Activated naive CD8-positive, alpha-beta T cell (primary cell): Measurements from ENCODE around the gene LDB2.

Experiments
- H3K27ac Mint-ChIP-seq: one replicate; pipeline ENCODE4 v1.8.0; 2021; ENCODE audit warnings: mixed read lengths
- H3K27me3 Mint-ChIP-seq: one replicate; pipeline ENCODE4 v1.8.0; 2021; ENCODE audit warnings: mixed read lengths
- H3K36me3 Mint-ChIP-seq: one replicate; pipeline ENCODE4 v1.8.0; 2021; ENCODE audit warnings: mixed read lengths
- H3K4me1 Mint-ChIP-seq: one replicate; pipeline ENCODE4 v1.8.0; 2021; ENCODE audit warnings: low read depth, mixed read lengths
- H3K4me3 Mint-ChIP-seq: one replicate; pipeline ENCODE4 v1.8.0; 2021; ENCODE audit warnings: mild to moderate bottlenecking, mixed read lengths
- H3K9me3 Mint-ChIP-seq: one replicate; pipeline ENCODE4 v1.8.0; 2021; ENCODE audit warnings: low read depth, mixed read lengths

Gene LDB2

DNA sequence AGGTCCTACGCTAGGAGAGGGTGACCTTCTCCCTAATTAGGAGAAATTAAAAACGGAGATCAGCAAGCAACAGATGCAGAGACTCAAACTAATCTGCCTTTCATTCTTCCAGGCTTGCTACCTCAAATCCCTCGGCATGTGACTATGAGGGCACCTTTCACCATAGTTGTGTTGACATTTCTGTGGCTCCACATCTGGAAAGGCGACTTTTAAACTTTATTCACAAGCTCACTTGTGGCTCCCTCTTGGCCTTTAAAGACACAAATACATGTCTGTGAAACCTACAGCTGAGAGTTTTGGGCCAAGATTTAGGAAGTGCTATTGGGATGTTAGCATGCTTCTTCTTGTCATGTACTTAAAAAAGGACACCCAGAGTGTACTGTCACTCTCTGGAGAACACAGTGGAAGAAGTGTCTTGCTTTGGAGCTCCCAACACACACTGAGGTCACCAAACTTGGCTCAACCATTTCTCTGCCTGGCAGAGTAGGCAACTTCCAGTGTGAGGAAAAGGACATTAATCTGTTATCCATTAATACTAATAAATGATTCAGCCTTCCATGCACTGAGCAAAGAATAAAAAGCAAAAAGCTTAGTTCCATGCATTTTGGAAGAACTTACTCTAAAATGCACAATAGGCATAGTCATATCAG lies 60.1 kb downstream of the LDB2 start:
- H3K4me3 Mint-ChIP-seq = no peak overlapping the region
- H3K27me3 Mint-ChIP-seq = peaks cover 4% of the 10 kb centered on the region
- H3K36me3 Mint-ChIP-seq = no peaks in the 10 kb centered on the region
- no peaks in the 10 kb centered on the region for H3K9me3 Mint-ChIP-seq
- H3K27ac Mint-ChIP-seq = no peak overlapping the region
- H3K4me1 Mint-ChIP-seq = no peaks in the 10 kb centered on the region

- H3K9me3 Mint-ChIP-seq = no peaks in the 10 kb centered on the region
- peaks cover 4% of the 10 kb centered on the region for H3K27me3 Mint-ChIP-seq
- H3K4me3 Mint-ChIP-seq = no peak overlapping the region
- H3K27ac Mint-ChIP-seq = no peak overlapping the region
- no peaks in the 10 kb centered on the region for H3K4me1 Mint-ChIP-seq
- no peaks in the 10 kb centered on the region for H3K36me3 Mint-ChIP-seq
Measured at GRCh38 chr4:16837475-16837874, 61.0 kb downstream of the LDB2 start.

- Mint-ChIP-seq H3K4me1 (no peaks in the 10 kb centered on the region), H3K27me3 (peaks cover 4% of the 10 kb centered on the region), H3K9me3 (no peaks in the 10 kb centered on the region), H3K27ac (no peak overlapping the region), H3K4me3 (no peak overlapping the region), H3K36me3 (no peaks in the 10 kb centered on the region)
Measured at GRCh38 chr4:16836324-16836723, 62.1 kb downstream of the LDB2 start.

- no peaks in the 10 kb centered on the region for H3K36me3 Mint-ChIP-seq
- peaks cover 4% of the 10 kb centered on the region for H3K27me3 Mint-ChIP-seq
- no peak overlapping the region for H3K27ac Mint-ChIP-seq
- H3K4me1 Mint-ChIP-seq = no peaks in the 10 kb centered on the region
- H3K4me3 Mint-ChIP-seq = no peak overlapping the region
- no peaks in the 10 kb centered on the region for H3K9me3 Mint-ChIP-seq
Measured at GRCh38 chr4:16835597-16836247, 62.7 kb downstream of the LDB2 start.

DNA sequence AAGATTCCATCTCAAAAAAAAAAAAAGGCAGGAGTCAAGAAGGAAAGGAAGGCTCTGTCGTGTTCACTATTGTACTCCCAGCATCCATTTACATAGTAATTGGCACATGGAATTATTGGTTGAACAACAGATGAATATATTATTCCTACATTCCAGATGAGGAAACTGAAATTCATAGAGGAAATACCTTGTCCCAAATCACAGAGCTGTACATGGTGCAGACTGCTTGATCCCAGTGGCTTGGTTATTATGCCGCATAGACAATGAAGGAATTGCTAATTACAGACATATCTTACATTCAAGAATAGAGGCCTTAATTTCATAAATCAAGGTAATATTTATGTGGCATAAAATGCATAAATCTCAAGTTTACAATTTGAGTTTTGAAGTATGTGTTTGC lies 63.6 kb downstream of the LDB2 start:
- H3K27me3 Mint-ChIP-seq = peaks cover 4% of the 10 kb centered on the region
- no peak overlapping the region for H3K4me3 Mint-ChIP-seq
- no peak overlapping the region for H3K27ac Mint-ChIP-seq
- no peaks in the 10 kb centered on the region for H3K4me1 Mint-ChIP-seq
- no peaks in the 10 kb centered on the region for H3K9me3 Mint-ChIP-seq
- no peaks in the 10 kb centered on the region for H3K36me3 Mint-ChIP-seq

- H3K36me3 Mint-ChIP-seq = no peaks in the 10 kb centered on the region
- H3K4me1 Mint-ChIP-seq = no peaks in the 10 kb centered on the region
- H3K27ac Mint-ChIP-seq = no peak overlapping the region
- no peaks in the 10 kb centered on the region for H3K9me3 Mint-ChIP-seq
- no peak overlapping the region for H3K4me3 Mint-ChIP-seq
- H3K27me3 Mint-ChIP-seq = peaks cover 4% of the 10 kb centered on the region
Measured at GRCh38 chr4:16833722-16834121, 64.7 kb downstream of the LDB2 start.

GRCh38 chr4:16830081-16830480 lies 68.4 kb downstream of the LDB2 start:
- no peak overlapping the region for H3K27ac Mint-ChIP-seq
- H3K4me3 Mint-ChIP-seq = no peak overlapping the region
- H3K36me3 Mint-ChIP-seq = no peaks in the 10 kb centered on the region
- H3K9me3 Mint-ChIP-seq = no peaks in the 10 kb centered on the region
- no peaks in the 10 kb centered on the region for H3K4me1 Mint-ChIP-seq
- peaks cover 5% of the 10 kb centered on the region for H3K27me3 Mint-ChIP-seq

DNA sequence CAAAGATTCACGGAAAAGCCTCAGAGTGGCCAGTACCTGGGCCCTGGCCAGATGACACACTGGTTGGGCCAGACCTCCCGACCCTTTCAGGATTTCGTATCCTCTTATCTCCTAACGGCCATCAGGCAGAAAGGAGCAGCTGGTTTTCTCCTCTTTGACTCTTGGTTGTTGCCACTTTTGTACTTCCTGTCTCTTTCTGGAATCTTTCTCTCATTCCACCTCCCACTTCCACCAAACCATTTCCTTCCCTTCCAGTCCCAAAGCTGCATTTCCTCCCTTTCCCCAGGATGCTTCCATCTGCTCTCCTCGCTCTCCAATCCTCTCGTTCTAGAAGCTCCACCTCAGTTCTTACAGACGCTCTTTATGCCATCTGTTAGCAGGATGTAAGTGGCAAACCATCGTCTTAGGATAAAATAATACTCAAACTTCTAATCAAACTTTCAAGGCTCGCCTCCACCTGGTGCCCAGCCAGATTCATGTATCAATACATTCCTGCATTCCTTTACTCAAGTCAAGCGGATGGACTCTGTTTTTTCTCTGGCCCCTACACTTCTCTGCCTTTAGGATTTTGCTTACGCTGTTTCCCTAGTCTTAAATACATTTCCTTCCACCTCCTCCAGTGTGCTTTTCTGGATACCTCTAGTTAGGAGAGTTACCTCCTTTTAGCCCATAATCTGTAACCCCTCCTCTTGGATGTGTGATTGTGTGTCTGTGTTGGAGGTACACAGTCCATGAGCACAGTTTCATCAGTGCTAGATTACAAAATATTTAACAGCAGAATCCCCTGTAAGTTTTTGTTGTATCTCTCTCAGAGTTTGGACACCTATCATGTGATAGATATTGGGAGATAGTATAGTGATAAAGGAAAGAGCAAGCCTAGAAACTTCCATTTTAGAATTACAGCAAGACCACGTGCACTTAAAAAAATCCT lies 70.4 kb downstream of the LDB2 start:
- Mint-ChIP-seq H3K4me1 (no peaks in the 10 kb centered on the region), H3K27ac (no peak overlapping the region), H3K36me3 (no peaks in the 10 kb centered on the region), H3K4me3 (no peak overlapping the region), H3K9me3 (no peaks in the 10 kb centered on the region), H3K27me3 (peaks cover 2% of the 10 kb centered on the region)

DNA sequence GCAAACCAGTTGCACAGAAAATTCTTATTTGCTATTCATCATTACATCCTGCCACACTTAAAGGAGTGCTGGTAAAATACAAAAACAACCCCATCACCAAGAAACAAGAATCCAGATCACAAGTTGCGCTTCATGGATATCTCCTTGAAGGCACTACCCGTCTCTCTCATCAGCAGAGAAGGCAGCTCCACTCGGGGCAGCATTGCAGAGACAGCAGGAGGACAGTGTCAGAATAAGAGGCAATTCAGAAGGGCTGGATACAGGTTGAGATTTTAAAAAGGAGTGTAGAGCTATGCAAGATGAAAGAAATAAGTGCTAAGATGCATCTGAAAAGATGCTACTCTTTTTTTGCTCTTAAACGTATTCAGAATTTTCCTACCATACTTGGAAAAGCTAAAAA lies 71.4 kb downstream of the LDB2 start:
- H3K4me1 Mint-ChIP-seq = no peaks in the 10 kb centered on the region
- H3K4me3 Mint-ChIP-seq = no peak overlapping the region
- no peak overlapping the region for H3K27ac Mint-ChIP-seq
- no peaks in the 10 kb centered on the region for H3K36me3 Mint-ChIP-seq
- no peaks in the 10 kb centered on the region for H3K9me3 Mint-ChIP-seq
- peaks cover 2% of the 10 kb centered on the region for H3K27me3 Mint-ChIP-seq

DNA sequence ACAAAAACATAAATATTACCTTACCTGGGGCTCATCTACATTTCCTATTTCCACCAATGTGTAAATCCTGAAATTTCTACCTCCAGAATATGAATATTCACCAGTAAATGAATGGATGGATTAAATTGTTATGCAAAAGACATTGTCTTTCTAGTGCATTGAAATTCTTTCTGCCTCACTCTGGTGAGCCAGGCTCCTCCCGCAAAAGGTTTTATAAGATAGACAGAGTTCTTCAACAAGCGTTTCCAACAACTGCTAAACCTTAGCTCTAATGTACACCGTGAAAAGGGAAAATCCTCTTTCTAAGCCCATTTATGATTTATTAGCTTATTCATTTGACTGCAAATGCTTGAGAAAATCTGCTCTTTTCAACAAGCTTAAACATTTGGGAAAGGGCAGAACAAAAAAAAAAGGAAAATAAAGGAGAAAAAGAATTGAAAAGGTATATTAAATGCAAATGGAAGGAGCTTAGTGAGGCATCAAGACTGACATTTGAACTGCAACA lies 72.0 kb downstream of the LDB2 start:
- peaks cover 2% of the 10 kb centered on the region for H3K27me3 Mint-ChIP-seq
- no peak overlapping the region for H3K4me3 Mint-ChIP-seq
- H3K36me3 Mint-ChIP-seq = no peaks in the 10 kb centered on the region
- H3K4me1 Mint-ChIP-seq = no peaks in the 10 kb centered on the region
- H3K9me3 Mint-ChIP-seq = no peaks in the 10 kb centered on the region
- H3K27ac Mint-ChIP-seq = no peak overlapping the region

DNA sequence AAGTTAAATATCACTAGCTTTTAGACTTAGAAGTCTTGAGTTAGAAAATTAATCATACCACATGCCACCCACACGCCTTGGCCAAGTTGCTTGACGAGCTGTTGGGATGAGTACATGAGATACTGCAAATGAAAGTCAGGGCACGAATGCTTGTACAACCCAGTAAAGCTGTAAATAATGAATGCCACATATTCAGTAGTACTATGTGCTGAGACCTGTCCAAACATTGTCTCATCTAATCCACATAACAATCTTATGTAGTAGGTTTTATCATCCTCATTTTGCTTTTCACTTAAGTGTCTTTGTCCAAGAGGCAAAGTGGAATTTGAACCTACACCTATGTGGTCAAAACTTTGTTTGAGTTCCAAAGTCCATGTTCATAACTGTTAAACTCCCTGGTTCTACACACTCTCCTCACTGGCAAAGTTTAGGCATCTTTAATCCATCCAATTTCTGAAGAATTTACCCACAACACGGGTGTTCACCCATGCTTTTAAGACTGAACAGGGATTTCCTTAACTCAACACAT lies 74.1 kb downstream of the LDB2 start:
- Mint-ChIP-seq H3K27me3 (peaks cover 2% of the 10 kb centered on the region), H3K36me3 (no peaks in the 10 kb centered on the region), H3K27ac (no peak overlapping the region), H3K4me1 (no peaks in the 10 kb centered on the region), H3K4me3 (no peak overlapping the region), H3K9me3 (no peaks in the 10 kb centered on the region)

- Mint-ChIP-seq H3K9me3 (no peaks in the 10 kb centered on the region), H3K27ac (no peak overlapping the region), H3K4me3 (no peak overlapping the region), H3K27me3 (peaks cover 2% of the 10 kb centered on the region), H3K4me1 (no peaks in the 10 kb centered on the region), H3K36me3 (no peaks in the 10 kb centered on the region)
Measured at GRCh38 chr4:16820329-16820728, 78.1 kb downstream of the LDB2 start.

DNA sequence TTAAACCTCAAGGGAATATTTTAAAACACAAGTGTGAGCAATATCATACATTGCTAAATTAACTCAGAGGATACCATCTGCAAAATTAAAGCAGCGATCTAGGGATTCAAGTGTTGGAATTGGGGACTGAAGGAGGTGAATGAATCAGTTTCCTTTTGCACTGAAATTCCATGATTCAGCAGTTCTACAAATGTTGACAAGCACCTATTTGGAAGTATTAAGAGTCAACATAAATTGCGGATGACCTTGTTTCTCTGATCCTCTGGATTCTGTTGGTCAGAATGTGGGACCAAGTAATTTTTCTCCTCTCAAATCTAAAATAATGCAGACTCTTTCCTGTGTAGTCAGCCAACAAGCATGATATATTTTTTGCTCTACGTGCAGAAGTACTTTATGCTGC lies 78.8 kb downstream of the LDB2 start:
- H3K27ac Mint-ChIP-seq = no peak overlapping the region
- no peaks in the 10 kb centered on the region for H3K9me3 Mint-ChIP-seq
- no peaks in the 10 kb centered on the region for H3K36me3 Mint-ChIP-seq
- H3K27me3 Mint-ChIP-seq = peaks cover 2% of the 10 kb centered on the region
- H3K4me3 Mint-ChIP-seq = no peak overlapping the region
- no peaks in the 10 kb centered on the region for H3K4me1 Mint-ChIP-seq

DNA sequence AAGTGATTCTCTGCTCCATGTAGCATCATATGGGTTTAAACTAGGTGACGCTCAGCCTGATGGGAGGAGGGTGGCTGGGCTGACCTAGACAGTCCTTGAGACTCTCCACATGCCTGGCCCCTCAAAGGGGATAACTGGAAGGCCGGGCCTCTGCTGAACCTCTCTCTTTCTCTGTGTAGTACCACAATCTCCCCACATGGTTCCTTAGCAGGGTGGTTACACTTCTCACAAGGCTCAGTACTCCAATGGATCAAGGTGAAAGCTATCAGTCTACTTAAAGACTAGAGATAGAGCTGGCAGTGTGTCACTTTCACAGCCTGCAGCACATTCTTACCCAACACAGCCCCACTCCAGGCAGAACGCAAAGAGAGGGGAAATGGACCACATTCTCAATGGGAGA lies 80.4 kb downstream of the LDB2 start:
- Mint-ChIP-seq H3K27ac (no peak overlapping the region), H3K4me1 (no peaks in the 10 kb centered on the region), H3K27me3 (peaks cover 4% of the 10 kb centered on the region), H3K4me3 (no peak overlapping the region), H3K36me3 (no peaks in the 10 kb centered on the region), H3K9me3 (no peaks in the 10 kb centered on the region)

- no peak overlapping the region for H3K27ac Mint-ChIP-seq
Measured at GRCh38 chr4:16817286-16817685, 81.2 kb downstream of the LDB2 start.

More at GRCh38 chr4:16817286-16817685, 81.2 kb downstream of the LDB2 start:
- Mint-ChIP-seq H3K27me3 (peaks cover 4% of the 10 kb centered on the region), H3K36me3 (no peaks in the 10 kb centered on the region), H3K4me3 (no peak overlapping the region), H3K9me3 (no peaks in the 10 kb centered on the region), H3K4me1 (no peaks in the 10 kb centered on the region)
